Uterus (tissue), 4 donors: ENCODE measurements around the gene POMT1. TPM values are rescaled to one million over a fixed set of nuclear protein-coding genes. Genes with fewer than 3 reads are reported as not detected.

Experiments
- DNase-seq, 2 donors: peaks; one replicate each; pipeline ENCODE4 v3.0.0-alpha.2; 2019 to 2020
- H3K27ac ChIP-seq, 2 donors: fragments of 200-600 bp; sonication (generic); 1 replicate in 1 of 2; 2 replicates in 1 of 2; pipeline ENCODE4 v1.5.1; 2016 to 2018
- H3K27me3 ChIP-seq, 2 donors: fragments of 200-600 bp; sonication (generic); one replicate each; pipeline ENCODE4 v1.5.1; 2018 to 2019; ENCODE audit warnings: control low read depth in 1 of 2
- H3K36me3 ChIP-seq, 2 donors: fragments of 200-600 bp; sonication (generic); one replicate each; pipeline ENCODE4 v1.5.1; 2019; ENCODE audit warnings: control low read depth in 1 of 2
- H3K4me1 ChIP-seq, 2 donors: fragments of 200-600 bp; sonication (generic); one replicate each; pipeline ENCODE4 v1.5.1; 2018 to 2019; ENCODE audit warnings: control low read depth in 1 of 2
- H3K4me3 ChIP-seq, 2 donors: fragments of 200-600 bp; sonication (generic); 1 replicate in 1 of 2; 2 replicates in 1 of 2; pipeline ENCODE4 v1.5.1; 2018 to 2019; ENCODE audit warnings: mild to moderate bottlenecking in 1 of 2
- H3K9me3 ChIP-seq, 2 donors: fragments of 200-600 bp; sonication (generic); one replicate each; pipeline ENCODE4 v1.5.1; 2019; ENCODE audit warnings: control low read depth in 1 of 2
- CTCF ChIP-seq, 4 experiments: fragments of 200-600 bp in 2 of 4; fragments of 450-650 bp in 2 of 4; sonication (generic) in 2 of 4; IDR thresholded peaks; one replicate each; pipeline ENCODE4 v1.5.1; 2016 to 2019; ENCODE audit warnings: antibody characterized with exemption in 4 of 4, mild to moderate bottlenecking in 2 of 4, moderate library complexity in 1 of 4
- POLR2A ChIP-seq, 2 donors: fragments of 450-650 bp; IDR thresholded peaks; one replicate each; pipeline ENCODE4 v1.6.1; 2016; ENCODE audit warnings: antibody characterized with exemption in 2 of 2, mild to moderate bottlenecking in 1 of 2, moderate library complexity in 1 of 2
- intact Hi-C: fragments of 100-400 bp; cut with DNase I; formaldehyde crosslinking; loops from one replicate; pipeline ENCODE4 v1.15.1; 2023; ENCODE audit warnings: low total_unique reads
- total RNA-seq, 4 donors: library from RNA; depleted of rRNA in 3 of 4; stranded (reverse); fragments of >200 nt in 3 of 4; gene quantifications; one replicate each; pipeline versions ENCODE4 v1.1.0 to v1.2.4, GENCODE V29; 2014 to 2023
- donor health status: DM: yes; HTN: yes; CAD: no.

The POMT1 gene
- total RNA-seq, 4 donors from 2014 or later, result 0.29 to 40.2 (median 18.5) TPM

GRCh38 chr9:131461166-131461565 is 41.6 kb upstream of the POMT1 start:
- H3K4me3 ChIP-seq, result no peak overlapping the region
- DNase-seq, result no peak
- TF ChIP-seq CTCF (IDR thresholded peaks at IDR 0.05) (no peak), POLR2A (IDR thresholded peaks at IDR 0.05) (no peak)
- no peaks in the 10 kb centered on the region for H3K36me3 ChIP-seq
- no peaks in the 10 kb centered on the region for H3K27me3 ChIP-seq
- H3K27ac ChIP-seq, result no peak overlapping the region
- H3K4me1 ChIP-seq, result no peaks in the 10 kb centered on the region
- no peaks in the 10 kb centered on the region for H3K9me3 ChIP-seq
- intact Hi-C loops, result no loop called here

GRCh38 chr9:131464354-131465000 is 38.2 kb upstream of the POMT1 start:
- Histone ChIP-seq H3K36me3 (no peaks in the 10 kb centered on the region), H3K4me3 (no peak overlapping the region), H3K27me3 (no peaks in the 10 kb centered on the region), H3K4me1 (no peaks in the 10 kb centered on the region), H3K27ac (no peak overlapping the region), H3K9me3 (no peaks in the 10 kb centered on the region)
- DNase-seq, result no peak
- TF ChIP-seq CTCF (IDR thresholded peaks at IDR 0.05) (no peak), POLR2A (IDR thresholded peaks at IDR 0.05) (no peak)
- intact Hi-C loops, result no loop called here

- no peak for TF ChIP-seq CTCF (IDR thresholded peaks at IDR 0.05)
- no peak for TF ChIP-seq POLR2A (IDR thresholded peaks at IDR 0.05)
- Histone ChIP-seq H3K36me3 (no peaks in the 10 kb centered on the region), H3K4me1 (no peaks in the 10 kb centered on the region), H3K27ac (no peak overlapping the region), H3K4me3 (no peak overlapping the region), H3K27me3 (no peaks in the 10 kb centered on the region), H3K9me3 (no peaks in the 10 kb centered on the region)
- no peak for DNase-seq
- intact Hi-C loops, result no loop called here
These were observed 37.3 kb upstream of the POMT1 start for GRCh38 chr9:131465401-131465800.

GRCh38 chr9:131467214-131467935 is 35.3 kb upstream of the POMT1 start:
- Histone ChIP-seq H3K36me3 (no peaks in the 10 kb centered on the region), H3K27ac (no peak overlapping the region), H3K27me3 (no peaks in the 10 kb centered on the region), H3K4me1 (no peaks in the 10 kb centered on the region), H3K4me3 (no peak overlapping the region), H3K9me3 (no peaks in the 10 kb centered on the region)
- intact Hi-C loops, result no loop called here
- TF ChIP-seq CTCF (IDR thresholded peaks at IDR 0.05) (no peak), POLR2A (IDR thresholded peaks at IDR 0.05) (no peak)
- DNase-seq, result no peak

- Histone ChIP-seq H3K27ac (no peak overlapping the region), H3K36me3 (no peaks in the 10 kb centered on the region), H3K4me1 (no peaks in the 10 kb centered on the region), H3K9me3 (no peaks in the 10 kb centered on the region), H3K27me3 (no peaks in the 10 kb centered on the region), H3K4me3 (no peak overlapping the region)
- DNase-seq, result no peak
- intact Hi-C loops, result no loop called here
- no peak for TF ChIP-seq POLR2A (IDR thresholded peaks at IDR 0.05)
- TF ChIP-seq CTCF (IDR thresholded peaks at IDR 0.05), result no peak
These were observed 34.7 kb upstream of the POMT1 start for GRCh38 chr9:131468031-131468430.
